ENCODE measurements around the gene SUN2.
A peak's percentile ranks its signal among the peaks of the same experiment; 100 is the strongest.

Gene SUN2

GRCh38 chr22:38793317-38793716, 37.5 kb upstream of the SUN2 start:
- peak overlapping the region; percentile 58; the same call in 1 of the 2 replicates for H3K9ac ChIP-seq

GRCh38 chr22:38792833-38793232, 37.0 kb upstream of the SUN2 start:
- Histone ChIP-seq H3K27ac (no peak overlapping the region), H3K4me2 (peak overlapping the region; percentile 77; the same call in 1 of the 2 replicates), H3K27me3 (ENCODE audit: insufficient read depth, low read depth) (peaks cover 25% of the 10 kb centered on the region), H2AFZ (ENCODE audit: low read depth) (no peak overlapping the region), H4K20me1 (ENCODE audit: insufficient read depth) (no peaks in the 10 kb centered on the region), H3K36me3 (ENCODE audit: insufficient read depth) (no peaks in the 10 kb centered on the region), H3K4me1 (ENCODE audit: low read depth, poor library complexity, severe bottlenecking) (peaks cover 6% of the 10 kb centered on the region), H3K9ac (no peak overlapping the region), H3K4me3 (IDR thresholded peaks at IDR 0.05; ENCODE audit: insufficient read depth, low read depth, low read length) (no peak overlapping the region), H3K79me2 (ENCODE audit: insufficient read depth, low read depth) (no peaks in the 10 kb centered on the region)
- TF ChIP-seq CTCF (conservative IDR thresholded peaks at IDR 0.05; ENCODE audit: low read depth, low read length) = no peak

More at GRCh38 chr22:38793317-38793716, 37.5 kb upstream of the SUN2 start:
- Histone ChIP-seq H3K27ac (no peak overlapping the region), H3K4me1 (ENCODE audit: low read depth, poor library complexity, severe bottlenecking) (peaks cover 6% of the 10 kb centered on the region), H3K27me3 (ENCODE audit: insufficient read depth, low read depth) (peaks cover 29% of the 10 kb centered on the region), H3K79me2 (ENCODE audit: insufficient read depth, low read depth) (no peaks in the 10 kb centered on the region), H4K20me1 (ENCODE audit: insufficient read depth) (no peaks in the 10 kb centered on the region), H3K4me3 (IDR thresholded peaks at IDR 0.05; ENCODE audit: insufficient read depth, low read depth, low read length) (no peak overlapping the region), H2AFZ (ENCODE audit: low read depth) (peak overlapping the region; percentile 81; the same call in 1 of the 2 replicates), H3K4me2 (peak overlapping the region; percentile 77), H3K36me3 (ENCODE audit: insufficient read depth) (no peaks in the 10 kb centered on the region)
- TF ChIP-seq CTCF (conservative IDR thresholded peaks at IDR 0.05; ENCODE audit: low read depth, low read length) = no peak

DNA sequence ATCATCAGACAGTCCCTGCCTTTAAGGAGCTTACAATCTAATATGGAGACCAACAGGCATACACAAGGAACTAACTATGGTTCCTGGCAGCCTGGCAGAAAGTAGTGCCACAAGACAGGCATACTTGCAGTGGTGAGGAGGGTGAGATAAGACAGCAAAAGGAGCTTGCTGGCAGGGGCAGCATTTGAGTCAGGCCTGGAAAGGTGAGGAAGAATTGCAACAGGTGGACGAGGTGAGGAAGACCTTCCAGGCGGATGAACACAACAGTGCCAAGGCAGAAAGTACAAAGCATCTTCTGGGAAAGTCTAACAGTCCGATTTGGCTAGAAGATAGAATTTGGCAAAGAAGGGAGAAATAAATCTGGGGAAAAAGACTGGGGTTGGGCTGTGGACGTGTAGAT, 33.8 kb upstream of the SUN2 start:
- Histone ChIP-seq H3K36me3 (ENCODE audit: insufficient read depth) (no peaks in the 10 kb centered on the region), H3K9ac (no peak overlapping the region), H2AFZ (ENCODE audit: low read depth) (no peak overlapping the region), H3K27ac (no peak overlapping the region), H3K4me1 (ENCODE audit: low read depth, poor library complexity, severe bottlenecking) (peaks cover 5% of the 10 kb centered on the region), H3K4me3 (IDR thresholded peaks at IDR 0.05; ENCODE audit: insufficient read depth, low read depth, low read length) (no peak overlapping the region), H3K4me2 (no peak overlapping the region), H3K27me3 (ENCODE audit: insufficient read depth, low read depth) (no peaks in the 10 kb centered on the region), H4K20me1 (ENCODE audit: insufficient read depth) (no peaks in the 10 kb centered on the region), H3K79me2 (ENCODE audit: insufficient read depth, low read depth) (no peaks in the 10 kb centered on the region)
- TF ChIP-seq CTCF (conservative IDR thresholded peaks at IDR 0.05; ENCODE audit: low read depth, low read length) = no peak

- Histone ChIP-seq H3K4me1 (ENCODE audit: low read depth, poor library complexity, severe bottlenecking) (no peaks in the 10 kb centered on the region), H4K20me1 (ENCODE audit: insufficient read depth) (no peaks in the 10 kb centered on the region), H3K27ac (no peak overlapping the region), H3K9ac (no peak overlapping the region), H3K4me2 (no peak overlapping the region), H3K36me3 (ENCODE audit: insufficient read depth) (no peaks in the 10 kb centered on the region), H3K4me3 (IDR thresholded peaks at IDR 0.05; ENCODE audit: insufficient read depth, low read depth, low read length) (no peak overlapping the region), H3K27me3 (ENCODE audit: insufficient read depth, low read depth) (no peaks in the 10 kb centered on the region), H2AFZ (ENCODE audit: low read depth) (no peak overlapping the region), H3K79me2 (ENCODE audit: insufficient read depth, low read depth) (no peaks in the 10 kb centered on the region)
- TF ChIP-seq CTCF (conservative IDR thresholded peaks at IDR 0.05; ENCODE audit: low read depth, low read length) = no peak
These were observed 33.0 kb upstream of the SUN2 start for GRCh38 chr22:38788846-38789245.
